Smooth muscle cell (in vitro differentiated cells): ENCODE measurements around the gene SDSL. TPM values are rescaled to one million over a fixed set of nuclear protein-coding genes. Genes with fewer than 3 reads are reported as not detected.

Experiments
- DNase-seq: peaks from one replicate; lab custom pipeline; 2025; ENCODE audit not compliant: unreplicated experiment; lab: John Stamatoyannopoulos, UW
- H2AFZ ChIP-seq: fragments of 200-600 bp; sonication (generic); 2 replicates; pipeline ENCODE4 v1.6.0; 2016; ENCODE audit warnings: antibody characterized with exemption, low read depth, mild to moderate bottlenecking
- H3F3A ChIP-seq: fragments of 200-600 bp; sonication (generic); 2 replicates; pipeline ENCODE4 v1.6.0; 2017; ENCODE audit warnings: antibody characterized with exemption, low read depth
- H3K27ac ChIP-seq: fragments of 200-600 bp; sonication (generic); 2 replicates; pipeline ENCODE4 v1.5.1; 2016; ENCODE audit warnings: low read depth, mild to moderate bottlenecking
- H3K27me3 ChIP-seq: fragments of 200-600 bp; sonication (generic); 2 replicates; pipeline ENCODE4 v1.6.1; 2016; ENCODE audit warnings: low read depth, mild to moderate bottlenecking
- H3K36me3 ChIP-seq: fragments of 200-600 bp; sonication (generic); 2 replicates; pipeline ENCODE4 v1.5.1; 2016; ENCODE audit warnings: low read depth
- H3K4me1 ChIP-seq: fragments of 200-600 bp; sonication (generic); 2 replicates; pipeline ENCODE4 v1.5.1; 2016; ENCODE audit warnings: low read depth
- H3K4me2 ChIP-seq: fragments of 200-600 bp; sonication (generic); 2 replicates; pipeline ENCODE4 v1.6.0; 2016; ENCODE audit warnings: mild to moderate bottlenecking
- H3K4me3 ChIP-seq: fragments of 200-600 bp; sonication (generic); 2 replicates; pipeline ENCODE4 v1.5.1; 2016; ENCODE audit warnings: mild to moderate bottlenecking
- H3K79me2 ChIP-seq: fragments of 200-600 bp; sonication (generic); 2 replicates; pipeline ENCODE4 v1.6.0; 2016; ENCODE audit warnings: low read depth, mild to moderate bottlenecking
- H3K9ac ChIP-seq: fragments of 200-600 bp; sonication (generic); 2 replicates; pipeline ENCODE4 v1.6.0; 2016; ENCODE audit warnings: low read depth
- H3K9me3 ChIP-seq: fragments of 200-600 bp; sonication (generic); replicated peaks from 2 replicates; pipeline ENCODE4 v1.5.1; 2016; ENCODE audit warnings: low read depth
- H4K20me1 ChIP-seq: fragments of 200-600 bp; sonication (generic); 2 replicates; pipeline ENCODE4 v1.6.0; 2016; ENCODE audit warnings: low read depth
- WGBS: methylation state at CpG from one replicate; pipeline ENCODE4 v1.1.7; 2016; ENCODE audit warnings: low lambda C conversion rate; 5-methylcytosine and 5-hydroxymethylcytosine counted together
- polyA plus RNA-seq: library from polyadenylated mRNA; unstranded; fragments of >200 nt; fragmentation: Nextera tagmentation; extraction: Ambion mirVana; gene quantifications from 2 replicates; pipeline ENCODE4 v1.2.1, GENCODE V29; 2016
- total RNA-seq: library from RNA; depleted of rRNA; stranded (reverse); fragments of >200 nt; gene quantifications from 2 replicates; pipeline ENCODE4 v1.2.3, GENCODE V29; 2014
- TF ChIP-seq, protein P1 (sequence below): fragments of 200-600 bp; sonication (generic); IDR thresholded peaks from 2 replicates; pipeline ENCODE4 v1.5.1; 2017; ENCODE audit warnings: borderline replicate concordance, mild to moderate bottlenecking, antibody characterized with exemption; ENCODE audit not compliant: insufficient read depth, poor library complexity, severe bottlenecking

Gene SDSL
- total and polyA plus RNA-seq, 2 experiments from 2014 or later: 3.6 to 6.7 TPM

DNA sequence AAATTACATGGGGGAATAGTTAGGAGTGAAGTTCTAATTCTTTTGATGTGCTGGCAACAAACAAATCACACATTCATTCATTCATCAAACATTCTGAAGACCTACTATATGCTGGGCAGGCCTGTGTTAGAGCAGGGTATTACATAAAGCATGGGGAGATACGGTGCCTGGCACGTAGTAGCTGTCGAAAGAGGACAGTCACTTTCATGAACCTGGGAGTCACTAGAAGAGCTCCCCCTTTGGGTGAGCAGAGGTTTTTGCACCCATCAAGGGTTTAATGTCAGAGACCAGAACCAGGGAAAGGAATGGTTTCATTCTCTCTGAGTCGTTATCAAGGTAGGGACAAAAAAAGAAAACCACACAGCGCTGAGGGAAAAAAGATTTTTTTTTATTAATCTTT, 39.5 kb downstream of the SDSL start:
- Histone ChIP-seq H3K27ac (no peak overlapping the region), H3K36me3 (no peaks in the 10 kb centered on the region), H3K27me3 (peaks cover 99% of the 10 kb centered on the region), H4K20me1 (no peaks in the 10 kb centered on the region), H3K9ac (no peak overlapping the region), H3F3A (no peaks in the 10 kb centered on the region), H3K4me3 (no peak overlapping the region), H3K79me2 (no peaks in the 10 kb centered on the region), H3K4me1 (peaks cover 31% of the 10 kb centered on the region), H3K4me2 (no peak overlapping the region), H2AFZ (no peak overlapping the region), H3K9me3 (no peaks in the 10 kb centered on the region)
- DNase-seq: no peak
- 25% methylated on average over 5 of the region's 5 CpGs for WGBS
- TF ChIP-seq, protein P1, sequence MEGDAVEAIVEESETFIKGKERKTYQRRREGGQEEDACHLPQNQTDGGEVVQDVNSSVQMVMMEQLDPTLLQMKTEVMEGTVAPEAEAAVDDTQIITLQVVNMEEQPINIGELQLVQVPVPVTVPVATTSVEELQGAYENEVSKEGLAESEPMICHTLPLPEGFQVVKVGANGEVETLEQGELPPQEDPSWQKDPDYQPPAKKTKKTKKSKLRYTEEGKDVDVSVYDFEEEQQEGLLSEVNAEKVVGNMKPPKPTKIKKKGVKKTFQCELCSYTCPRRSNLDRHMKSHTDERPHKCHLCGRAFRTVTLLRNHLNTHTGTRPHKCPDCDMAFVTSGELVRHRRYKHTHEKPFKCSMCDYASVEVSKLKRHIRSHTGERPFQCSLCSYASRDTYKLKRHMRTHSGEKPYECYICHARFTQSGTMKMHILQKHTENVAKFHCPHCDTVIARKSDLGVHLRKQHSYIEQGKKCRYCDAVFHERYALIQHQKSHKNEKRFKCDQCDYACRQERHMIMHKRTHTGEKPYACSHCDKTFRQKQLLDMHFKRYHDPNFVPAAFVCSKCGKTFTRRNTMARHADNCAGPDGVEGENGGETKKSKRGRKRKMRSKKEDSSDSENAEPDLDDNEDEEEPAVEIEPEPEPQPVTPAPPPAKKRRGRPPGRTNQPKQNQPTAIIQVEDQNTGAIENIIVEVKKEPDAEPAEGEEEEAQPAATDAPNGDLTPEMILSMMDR: peak; percentile 38

DNA sequence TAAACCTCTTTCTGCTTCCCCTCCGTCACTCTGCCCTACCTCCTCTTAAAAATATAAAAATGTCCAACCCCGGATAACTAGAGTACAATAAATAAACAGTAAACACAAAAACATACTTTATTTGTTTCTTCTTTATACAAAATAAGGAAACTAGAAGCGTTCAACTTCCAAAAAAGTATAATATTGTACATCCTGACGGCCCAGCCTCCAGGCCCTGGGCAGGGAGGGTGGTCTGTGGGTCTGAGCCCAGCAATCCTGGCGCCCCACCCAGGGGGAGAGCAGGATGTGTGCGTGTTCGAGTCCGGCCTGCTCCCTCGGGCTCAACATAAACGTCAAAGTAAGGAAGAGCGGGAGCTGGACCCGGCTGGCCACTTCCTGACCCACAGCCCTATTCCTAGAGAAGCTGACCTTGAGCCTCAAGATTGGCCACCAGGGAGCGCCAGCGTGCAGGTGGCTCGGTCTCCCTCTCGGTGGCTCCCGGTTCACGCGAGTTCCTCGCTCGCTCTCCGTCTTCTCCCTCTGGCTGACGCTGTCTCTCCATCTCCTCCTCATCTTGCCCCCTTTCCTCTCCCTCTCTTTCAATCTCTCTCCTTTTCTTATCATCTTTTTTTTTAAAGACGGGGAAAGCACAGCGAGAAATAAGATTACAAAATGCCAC, 40.1 kb downstream of the SDSL start:
- H3K9ac ChIP-seq: no peak overlapping the region
- H4K20me1 ChIP-seq: no peaks in the 10 kb centered on the region
- DNase-seq: peak; percentile 59
- no peaks in the 10 kb centered on the region for H3K79me2 ChIP-seq
- peaks cover 99% of the 10 kb centered on the region for H3K27me3 ChIP-seq
- peak overlapping the region; percentile 85 for H3K4me2 ChIP-seq
- TF ChIP-seq, protein P1: peak; percentile 86
- H3K36me3 ChIP-seq: no peaks in the 10 kb centered on the region
- H2AFZ ChIP-seq: peak overlapping the region; percentile 86
- no peaks in the 10 kb centered on the region for H3F3A ChIP-seq
- peaks cover 36% of the 10 kb centered on the region for H3K4me1 ChIP-seq
- H3K27ac ChIP-seq: no peak overlapping the region
- H3K9me3 ChIP-seq: no peaks in the 10 kb centered on the region
- H3K4me3 ChIP-seq: peak overlapping the region; percentile 34
- 14% methylated on average over 24 of the region's 25 CpGs for WGBS

- no peaks in the 10 kb centered on the region for H4K20me1 ChIP-seq
- peak overlapping the region; percentile 34 for H3K4me3 ChIP-seq
- H3K9ac ChIP-seq: no peak overlapping the region
- TF ChIP-seq, protein P1: no peak
- H3K9me3 ChIP-seq: no peaks in the 10 kb centered on the region
- no peak for DNase-seq
- H3K36me3 ChIP-seq: no peaks in the 10 kb centered on the region
- H3K79me2 ChIP-seq: no peaks in the 10 kb centered on the region
- H2AFZ ChIP-seq: no peak overlapping the region
- H3F3A ChIP-seq: no peaks in the 10 kb centered on the region
- H3K4me2 ChIP-seq: peak overlapping the region; percentile 85
- H3K4me1 ChIP-seq: peaks cover 43% of the 10 kb centered on the region
- no peak overlapping the region for H3K27ac ChIP-seq
- WGBS: 3% methylated on average over 51 of the region's 91 CpGs
- H3K27me3 ChIP-seq: peaks cover 99% of the 10 kb centered on the region
Measured at GRCh38 chr12:113462998-113463745, 41.0 kb downstream of the SDSL start.
